Neural cell (in vitro differentiated cells): ENCODE data around the gene MALAT1. TPM values are rescaled to one million over a fixed set of nuclear protein-coding genes. Genes with fewer than 3 reads are reported as not detected.

Experiments
- H2AFZ ChIP-seq: fragments of 200-600, 300-800 bp; sonication (generic), shearing (Covaris generic); 2 replicates; pipeline ENCODE4 v1.6.0; 2014; ENCODE audit warnings: low read depth, mild to moderate bottlenecking, antibody characterized with exemption, low read length, moderate library complexity
- H3F3A ChIP-seq: fragments of 200-600 bp; shearing (Covaris generic); 2 replicates; pipeline ENCODE4 v1.6.1; 2016; ENCODE audit warnings: mild to moderate bottlenecking, moderate library complexity, mixed read lengths, antibody characterized with exemption, low read length; ENCODE audit not compliant: insufficient read depth, poor library complexity, severe bottlenecking
- H3K27ac ChIP-seq: fragments of 200-600, 300-800 bp; sonication (generic), shearing (Covaris generic); 2 replicates; pipeline ENCODE4 v1.5.1; 2014; ENCODE audit warnings: mild to moderate bottlenecking, low read length, moderate library complexity
- H3K27me3 ChIP-seq: fragments of 300-800, 200-600 bp; sonication (generic), shearing (Covaris generic); 2 replicates; pipeline ENCODE4 v1.6.0; 2014; ENCODE audit warnings: mild to moderate bottlenecking, low read depth, low read length, moderate library complexity; ENCODE audit not compliant: insufficient read depth
- H3K36me3 ChIP-seq: fragments of 300-800, 200-600 bp; sonication (generic), shearing (Covaris generic); 2 replicates; pipeline ENCODE4 v1.5.1; 2014; ENCODE audit warnings: mild to moderate bottlenecking, antibody characterized with exemption, low read length, moderate library complexity; ENCODE audit not compliant: insufficient read depth
- H3K4me2 ChIP-seq: fragments of 300-800, 200-600 bp; sonication (generic), shearing (Covaris generic); 2 replicates; pipeline ENCODE4 v1.6.0; 2014; ENCODE audit warnings: mild to moderate bottlenecking, low read length
- H3K4me3 ChIP-seq: fragments of 300-800, 200-600 bp; sonication (generic), shearing (Covaris generic); 2 replicates; pipeline ENCODE4 v1.5.1; 2014; ENCODE audit warnings: mild to moderate bottlenecking, low read length, moderate library complexity
- H3K79me2 ChIP-seq: fragments of 200-600 bp; shearing (Covaris generic); replicated peaks from 2 replicates; pipeline ENCODE4 v1.6.0; 2014; ENCODE audit warnings: mild to moderate bottlenecking, low read length, moderate library complexity; ENCODE audit not compliant: insufficient read depth
- H3K9ac ChIP-seq: fragments of 300-800, 200-600 bp; sonication (generic), shearing (Covaris generic); 2 replicates; pipeline ENCODE4 v1.6.1; 2016; ENCODE audit warnings: mild to moderate bottlenecking, low read length, mixed read lengths
- H3K9me2 ChIP-seq: fragments of 200-600 bp; shearing (Covaris generic); 2 replicates; pipeline ENCODE4 v1.6.1; 2016; ENCODE audit warnings: mild to moderate bottlenecking, low read length, mixed read lengths; ENCODE audit not compliant: insufficient read depth
- H3K9me3 ChIP-seq: fragments of 200-600, 300-800 bp; sonication (generic), shearing (Covaris generic); 2 replicates; pipeline ENCODE4 v1.6.1; 2016; ENCODE audit warnings: mild to moderate bottlenecking, mixed run types, low read length, moderate library complexity, mixed read lengths
- H4K20me1 ChIP-seq: fragments of 200-600 bp; shearing (Covaris generic); 2 replicates; pipeline ENCODE4 v1.6.1; 2016; ENCODE audit warnings: mild to moderate bottlenecking, mixed run types; ENCODE audit not compliant: insufficient read depth
- CTCF ChIP-seq: fragments of 450-650 bp; IDR thresholded peaks from 2 replicates; pipeline ENCODE4 v1.5.1; 2014; ENCODE audit warnings: antibody characterized with exemption, mild to moderate bottlenecking, moderate library complexity; ENCODE audit not compliant: poor library complexity, severe bottlenecking
- EP300 ChIP-seq: fragments of 450-650 bp; conservative IDR thresholded peaks from 2 replicates; pipeline ENCODE4 v1.6.1; 2014; ENCODE audit warnings: antibody characterized with exemption, mild to moderate bottlenecking, moderate library complexity; ENCODE audit not compliant: poor library complexity, severe bottlenecking
- EZH2 ChIP-seq: fragments of 200-600, 300-800 bp; shearing (Covaris generic), sonication (generic); IDR thresholded peaks from 2 replicates; pipeline ENCODE4 v1.6.1; 2014; ENCODE audit warnings: antibody characterized with exemption, low read length, borderline replicate concordance, mild to moderate bottlenecking; ENCODE audit not compliant: insufficient read depth, poor library complexity, severe bottlenecking
- MXI1 ChIP-seq: fragments of 450-650 bp; conservative IDR thresholded peaks from 2 replicates; pipeline ENCODE4 v1.6.1; 2014; ENCODE audit warnings: antibody characterized with exemption, mild to moderate bottlenecking; ENCODE audit not compliant: poor library complexity, severe bottlenecking
- POLR2AphosphoS5 ChIP-seq: IDR thresholded peaks from 2 replicates; pipeline ENCODE4 v1.6.1; 2012
- RAD21 ChIP-seq: fragments of 450-650 bp; conservative IDR thresholded peaks from 2 replicates; pipeline ENCODE4 v1.6.1; 2014; ENCODE audit warnings: antibody characterized with exemption, mild to moderate bottlenecking, moderate library complexity
- REST ChIP-seq: IDR thresholded peaks from 2 replicates; pipeline ENCODE4 v1.6.1; 2012; ENCODE audit warnings: borderline replicate concordance
- SMC3 ChIP-seq: fragments of 450-650 bp; conservative IDR thresholded peaks from 2 replicates; pipeline ENCODE4 v1.6.1; 2014; ENCODE audit warnings: antibody characterized with exemption, mild to moderate bottlenecking, moderate library complexity; ENCODE audit not compliant: poor library complexity
- TAF1 ChIP-seq: IDR thresholded peaks from 2 replicates; pipeline ENCODE4 v1.6.1; 2012; ENCODE audit warnings: low read depth
- polyA plus RNA-seq: library from polyadenylated mRNA; depleted of rRNA; stranded (reverse); fragments of >200 nt; gene quantifications from 2 replicates; pipeline ENCODE4 v1.2.3, GENCODE V29; 2014

Gene MALAT1
- polyA plus RNA-seq, 1 donor from 2014 or later = 1,383 TPM

GRCh38 chr11:65493367-65494176 lies 5.3 kb upstream of the MALAT1 start (continued):
- TF ChIP-seq REST = no peak

GRCh38 chr11:65496304-65497140 lies 2.3 kb upstream of the MALAT1 start:
- Histone ChIP-seq H3K4me2 (peak overlapping the region; percentile 98), H2AFZ (no peak overlapping the region), H3K9me3 (no peaks in the 10 kb centered on the region), H3K27ac (peak overlapping the region; percentile 99), H3F3A (peaks cover 13% of the 10 kb centered on the region), H3K9ac (peak overlapping the region; percentile 84), H3K36me3 (no peaks in the 10 kb centered on the region), H3K9me2 (no peaks in the 10 kb centered on the region), H4K20me1 (peaks cover 18% of the 10 kb centered on the region), H3K27me3 (no peaks in the 10 kb centered on the region), H3K4me3 (peak overlapping the region; percentile 63), H3K79me2 (peaks cover 92% of the 10 kb centered on the region)
- no peak for TF ChIP-seq TAF1
- TF ChIP-seq RAD21 = no peak
- TF ChIP-seq POLR2AphosphoS5 = peak; percentile 27
- TF ChIP-seq EP300 = no peak
- TF ChIP-seq CTCF = no peak
- no peak for TF ChIP-seq REST
- TF ChIP-seq MXI1 = no peak
- TF ChIP-seq EZH2 = no peak
- TF ChIP-seq SMC3 = peak; percentile 0
